PC-3 (cell line): ENCODE measurements around the gene IL16.

ENCODE experiments used
- EZH2 ChIP-seq: fragments of 300-600 bp; sonication (generic); IDR thresholded peaks from one replicate; pipeline ENCODE4 v1.6.1; 2017; ENCODE audit warnings: antibody characterized with exemption, mild to moderate bottlenecking, low read length; ENCODE audit not compliant: unreplicated experiment
- EZH2phosphoT487 ChIP-seq: fragments of 300-600 bp; sonication (generic); IDR thresholded peaks from 2 replicates; pipeline ENCODE4 v1.6.1; 2018; ENCODE audit warnings: mild to moderate bottlenecking, antibody characterized with exemption, low read length, borderline replicate concordance
- TF ChIP-seq, protein P1 (sequence below): fragments of 300-600 bp; sonication (generic); conservative IDR thresholded peaks from 2 replicates; pipeline ENCODE4 v1.5.1; 2017; ENCODE audit warnings: antibody characterized with exemption, low read depth, mild to moderate bottlenecking, low read length

GRCh38 chr15:81242778-81243177 lies 46.1 kb downstream of the IL16 start:
- TF ChIP-seq EZH2 (no peak), EZH2phosphoT487 (no peak)
- TF ChIP-seq, protein P1, sequence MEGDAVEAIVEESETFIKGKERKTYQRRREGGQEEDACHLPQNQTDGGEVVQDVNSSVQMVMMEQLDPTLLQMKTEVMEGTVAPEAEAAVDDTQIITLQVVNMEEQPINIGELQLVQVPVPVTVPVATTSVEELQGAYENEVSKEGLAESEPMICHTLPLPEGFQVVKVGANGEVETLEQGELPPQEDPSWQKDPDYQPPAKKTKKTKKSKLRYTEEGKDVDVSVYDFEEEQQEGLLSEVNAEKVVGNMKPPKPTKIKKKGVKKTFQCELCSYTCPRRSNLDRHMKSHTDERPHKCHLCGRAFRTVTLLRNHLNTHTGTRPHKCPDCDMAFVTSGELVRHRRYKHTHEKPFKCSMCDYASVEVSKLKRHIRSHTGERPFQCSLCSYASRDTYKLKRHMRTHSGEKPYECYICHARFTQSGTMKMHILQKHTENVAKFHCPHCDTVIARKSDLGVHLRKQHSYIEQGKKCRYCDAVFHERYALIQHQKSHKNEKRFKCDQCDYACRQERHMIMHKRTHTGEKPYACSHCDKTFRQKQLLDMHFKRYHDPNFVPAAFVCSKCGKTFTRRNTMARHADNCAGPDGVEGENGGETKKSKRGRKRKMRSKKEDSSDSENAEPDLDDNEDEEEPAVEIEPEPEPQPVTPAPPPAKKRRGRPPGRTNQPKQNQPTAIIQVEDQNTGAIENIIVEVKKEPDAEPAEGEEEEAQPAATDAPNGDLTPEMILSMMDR = no peak
